Astrocyte (in vitro differentiated cells and primary cell): ENCODE data around the gene CARD19.

ENCODE experiments used
- CTCF ChIP-seq: IDR thresholded peaks from 2 replicates; pipeline ENCODE4 v1.5.1; 2011; ENCODE audit warnings: low read depth, mild to moderate bottlenecking, inconsistent platforms, low read length, moderate library complexity; ENCODE audit not compliant: insufficient read depth
- EZH2 ChIP-seq: IDR thresholded peaks from 2 replicates; pipeline ENCODE4 v1.6.1; 2012; ENCODE audit warnings: mild to moderate bottlenecking, low read length, inconsistent platforms; ENCODE audit not compliant: insufficient read depth

- TF ChIP-seq CTCF (no peak), EZH2 (no peak)
Measured at GRCh38 chr9:93138171-93138764, 42.3 kb downstream of the CARD19 start.
